ENCODE results near the gene TMEM235.
"Not testable (repeated sequence)": the region's sequence is repeated elsewhere in the genome, so short reads cannot be mapped to it uniquely, and the experiment has no call there.

The TMEM235 gene

DNA sequence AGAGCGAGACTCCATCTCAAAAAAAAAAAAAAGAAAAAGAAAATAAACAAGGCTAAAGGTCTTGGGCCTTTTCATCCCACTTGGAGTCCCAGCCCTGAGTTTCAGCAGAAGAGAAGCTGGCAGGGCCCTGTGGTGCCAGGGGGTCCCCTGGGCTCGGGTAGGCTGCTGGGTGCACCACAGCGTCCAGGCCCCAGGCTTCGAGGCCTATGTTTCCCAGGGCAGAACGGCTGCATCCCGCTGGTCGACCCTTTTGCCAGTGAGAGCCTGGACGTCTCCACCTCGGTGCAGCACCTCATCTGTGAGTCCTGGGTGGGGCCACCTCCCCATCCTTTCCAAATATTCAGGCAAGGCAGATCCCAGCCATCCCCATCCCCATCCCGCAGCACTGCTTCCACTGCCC is 2.2 kb downstream of the TMEM235 start:
- TF ChIP-seq CTCF (IDR thresholded peaks at IDR 0.05; ENCODE audit: poor library complexity, severe bottlenecking): no peak
- no peaks in the 10 kb centered on the region for H3K4me1 ChIP-seq (ENCODE audit: insufficient read depth, poor library complexity, severe bottlenecking)
- H3K9me3 ChIP-seq (ENCODE audit: severe bottlenecking): no peaks in the 10 kb centered on the region
- H3K36me3 ChIP-seq (ENCODE audit: low read depth): no peaks in the 10 kb centered on the region
- no peak overlapping the region for H3K4me3 ChIP-seq (ENCODE audit: severe bottlenecking)
- peaks cover 28% of the 10 kb centered on the region for H3K27me3 ChIP-seq (ENCODE audit: insufficient read depth, poor library complexity, severe bottlenecking)
- H3K27ac ChIP-seq (ENCODE audit: poor library complexity, severe bottlenecking): no peak overlapping the region
- no peak for ATAC-seq (ENCODE audit: low read depth)
- no peak for DNase-seq (ENCODE audit: low spot score)

- TF ChIP-seq CTCF (IDR thresholded peaks at IDR 0.05; ENCODE audit: poor library complexity, severe bottlenecking): no peak
- no peak overlapping the region for H3K4me3 ChIP-seq (ENCODE audit: severe bottlenecking)
- ATAC-seq (ENCODE audit: low read depth): no peak
These were observed 2.9 kb downstream of the TMEM235 start for GRCh38 chr17:78234261-78234865.

DNA sequence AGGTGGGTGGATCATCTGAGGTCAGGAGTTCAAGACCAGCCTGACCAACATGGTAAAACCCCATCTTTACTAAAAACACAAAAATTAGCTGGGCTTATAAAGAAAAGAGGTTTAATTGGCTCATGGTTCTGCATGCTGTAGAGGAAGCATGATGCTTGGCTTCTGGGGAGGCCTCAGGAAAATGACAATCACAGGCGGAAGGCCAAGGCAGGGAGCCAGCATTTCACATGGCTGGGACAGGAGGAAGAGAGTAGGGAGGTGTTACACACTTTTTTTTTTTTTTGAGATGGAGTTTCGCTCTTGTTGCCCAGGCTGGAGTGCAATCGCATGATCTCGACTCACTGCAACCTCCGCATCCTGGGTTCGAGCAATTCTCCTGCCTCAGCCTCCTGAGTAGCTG is 3.6 kb downstream of the TMEM235 start:
- not testable (repeated sequence) for DNase-seq (ENCODE audit: low spot score); H3K4me1 ChIP-seq (ENCODE audit: insufficient read depth, poor library complexity, severe bottlenecking); ATAC-seq (ENCODE audit: low read depth); H3K27ac ChIP-seq (ENCODE audit: poor library complexity, severe bottlenecking); H3K4me3 ChIP-seq (ENCODE audit: severe bottlenecking); H3K36me3 ChIP-seq (ENCODE audit: low read depth); H3K9me3 ChIP-seq (ENCODE audit: severe bottlenecking)
- H3K27me3 ChIP-seq (ENCODE audit: insufficient read depth, poor library complexity, severe bottlenecking): peaks cover 28% of the 10 kb centered on the region

More at GRCh38 chr17:78234261-78234865, 2.9 kb downstream of the TMEM235 start:
- no peak for DNase-seq (ENCODE audit: low spot score)
- Histone ChIP-seq H3K27ac (ENCODE audit: poor library complexity, severe bottlenecking) (no peak overlapping the region), H3K4me1 (ENCODE audit: insufficient read depth, poor library complexity, severe bottlenecking) (no peaks in the 10 kb centered on the region), H3K36me3 (ENCODE audit: low read depth) (no peaks in the 10 kb centered on the region), H3K27me3 (ENCODE audit: insufficient read depth, poor library complexity, severe bottlenecking) (peaks cover 28% of the 10 kb centered on the region), H3K9me3 (ENCODE audit: severe bottlenecking) (no peaks in the 10 kb centered on the region)

GRCh38 chr17:78235885-78236284 is 4.5 kb downstream of the TMEM235 start:
- DNase-seq (ENCODE audit: low spot score) (no peak), ATAC-seq (ENCODE audit: low read depth) (no peak)
- H3K36me3 ChIP-seq (ENCODE audit: low read depth): no peaks in the 10 kb centered on the region
- no peak overlapping the region for H3K27ac ChIP-seq (ENCODE audit: poor library complexity, severe bottlenecking)
- H3K9me3 ChIP-seq (ENCODE audit: severe bottlenecking): no peaks in the 10 kb centered on the region
- no peaks in the 10 kb centered on the region for H3K4me1 ChIP-seq (ENCODE audit: insufficient read depth, poor library complexity, severe bottlenecking)
- peaks cover 21% of the 10 kb centered on the region for H3K27me3 ChIP-seq (ENCODE audit: insufficient read depth, poor library complexity, severe bottlenecking)
- H3K4me3 ChIP-seq (ENCODE audit: severe bottlenecking): no peak overlapping the region
- no peak for TF ChIP-seq CTCF (IDR thresholded peaks at IDR 0.05; ENCODE audit: poor library complexity, severe bottlenecking)

GRCh38 chr17:78236362-78237127 is 5.1 kb downstream of the TMEM235 start:
- no peak for TF ChIP-seq CTCF (IDR thresholded peaks at IDR 0.05; ENCODE audit: poor library complexity, severe bottlenecking)
- ATAC-seq (ENCODE audit: low read depth): no peak
- H3K9me3 ChIP-seq (ENCODE audit: severe bottlenecking): no peaks in the 10 kb centered on the region

More at GRCh38 chr17:78236362-78237127, 5.1 kb downstream of the TMEM235 start:
- Histone ChIP-seq H3K4me1 (ENCODE audit: insufficient read depth, poor library complexity, severe bottlenecking) (no peaks in the 10 kb centered on the region), H3K27ac (ENCODE audit: poor library complexity, severe bottlenecking) (no peak overlapping the region), H3K4me3 (ENCODE audit: severe bottlenecking) (no peak overlapping the region), H3K36me3 (ENCODE audit: low read depth) (no peaks in the 10 kb centered on the region), H3K27me3 (ENCODE audit: insufficient read depth, poor library complexity, severe bottlenecking) (peaks cover 15% of the 10 kb centered on the region)
- DNase-seq (ENCODE audit: low spot score): no peak

Data from RWPE2 (cell line).